NB4 (cell line): ENCODE results near the gene OSBP.

Experiments used
- DNase-seq: peaks from one replicate; pipeline ENCODE4 v3.0.0; 2010; ENCODE audit warnings: low read depth
- H3K4me3 ChIP-seq: one replicate; pipeline ENCODE4 v1.5.1; 2011; ENCODE audit warnings: mild to moderate bottlenecking, low read depth, low read length, moderate library complexity
- MYC ChIP-seq: IDR thresholded peaks from 2 replicates; pipeline ENCODE4 v1.6.1; 2011; ENCODE audit warnings: low read depth, low read length
- POLR2A ChIP-seq: IDR thresholded peaks from 2 replicates; pipeline ENCODE4 v1.6.1; 2011; ENCODE audit warnings: mild to moderate bottlenecking; ENCODE audit not compliant: insufficient read length; ENCODE audit errors: extremely low read depth
- TF ChIP-seq, protein P1 (sequence below): IDR thresholded peaks from one replicate; pipeline ENCODE4 v1.5.1; 2012; ENCODE audit warnings: low read depth, low read length
- TF ChIP-seq, protein P2 (sequence below): IDR thresholded peaks from 2 replicates; pipeline ENCODE4 v1.6.1; 2011; ENCODE audit warnings: low read depth, low read length

OSBP gene

DNA sequence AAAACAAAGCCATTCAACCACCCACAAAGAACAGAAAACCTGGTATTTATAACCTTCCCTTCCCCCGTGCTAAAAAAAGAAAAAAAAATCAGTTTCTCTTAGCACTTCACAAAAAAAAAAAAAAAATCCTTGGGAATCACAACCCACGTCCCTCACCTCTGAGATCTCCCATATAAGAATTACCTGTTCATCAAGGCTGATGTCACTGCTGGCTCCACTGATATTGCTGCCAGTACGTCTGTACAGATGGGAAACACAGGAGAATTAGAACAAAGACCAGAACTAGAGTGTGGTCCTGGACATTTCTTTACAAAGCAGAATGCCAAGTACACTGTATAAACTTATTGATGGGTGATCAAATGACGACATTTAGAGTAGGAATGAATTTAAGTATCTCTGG is 14.9 kb downstream of the OSBP start:
- TF ChIP-seq, protein P1, sequence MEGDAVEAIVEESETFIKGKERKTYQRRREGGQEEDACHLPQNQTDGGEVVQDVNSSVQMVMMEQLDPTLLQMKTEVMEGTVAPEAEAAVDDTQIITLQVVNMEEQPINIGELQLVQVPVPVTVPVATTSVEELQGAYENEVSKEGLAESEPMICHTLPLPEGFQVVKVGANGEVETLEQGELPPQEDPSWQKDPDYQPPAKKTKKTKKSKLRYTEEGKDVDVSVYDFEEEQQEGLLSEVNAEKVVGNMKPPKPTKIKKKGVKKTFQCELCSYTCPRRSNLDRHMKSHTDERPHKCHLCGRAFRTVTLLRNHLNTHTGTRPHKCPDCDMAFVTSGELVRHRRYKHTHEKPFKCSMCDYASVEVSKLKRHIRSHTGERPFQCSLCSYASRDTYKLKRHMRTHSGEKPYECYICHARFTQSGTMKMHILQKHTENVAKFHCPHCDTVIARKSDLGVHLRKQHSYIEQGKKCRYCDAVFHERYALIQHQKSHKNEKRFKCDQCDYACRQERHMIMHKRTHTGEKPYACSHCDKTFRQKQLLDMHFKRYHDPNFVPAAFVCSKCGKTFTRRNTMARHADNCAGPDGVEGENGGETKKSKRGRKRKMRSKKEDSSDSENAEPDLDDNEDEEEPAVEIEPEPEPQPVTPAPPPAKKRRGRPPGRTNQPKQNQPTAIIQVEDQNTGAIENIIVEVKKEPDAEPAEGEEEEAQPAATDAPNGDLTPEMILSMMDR, result no peak
- TF ChIP-seq MYC, result no peak
- no peak for TF ChIP-seq POLR2A
- TF ChIP-seq, protein P2, sequence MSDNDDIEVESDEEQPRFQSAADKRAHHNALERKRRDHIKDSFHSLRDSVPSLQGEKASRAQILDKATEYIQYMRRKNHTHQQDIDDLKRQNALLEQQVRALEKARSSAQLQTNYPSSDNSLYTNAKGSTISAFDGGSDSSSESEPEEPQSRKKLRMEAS, result no peak
- DNase-seq, result no peak
- no peak overlapping the region for H3K4me3 ChIP-seq

DNA sequence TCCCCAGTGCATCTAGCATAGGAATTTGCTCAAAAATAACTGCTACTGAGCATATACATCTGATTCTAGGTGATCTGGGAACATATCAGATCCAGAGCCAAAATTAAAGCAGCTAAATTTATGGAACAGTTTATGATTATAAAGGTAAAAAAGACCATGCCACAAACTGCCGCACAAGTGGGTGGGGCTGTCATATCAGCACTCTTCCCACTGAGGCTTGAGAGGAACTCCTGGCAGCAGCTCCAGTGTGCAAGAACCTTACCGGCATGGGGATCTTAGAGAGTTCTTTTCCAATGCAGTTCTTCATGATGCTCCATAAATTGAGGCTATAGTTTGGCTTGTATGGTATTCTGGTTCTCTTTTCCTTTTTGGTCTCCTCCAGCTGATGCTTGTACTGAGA is 15.3 kb downstream of the OSBP start:
- TF ChIP-seq, protein P2, result no peak
- TF ChIP-seq MYC (no peak), POLR2A (no peak)
- TF ChIP-seq, protein P1, result no peak
- no peak for DNase-seq
- H3K4me3 ChIP-seq, result no peak overlapping the region

DNA sequence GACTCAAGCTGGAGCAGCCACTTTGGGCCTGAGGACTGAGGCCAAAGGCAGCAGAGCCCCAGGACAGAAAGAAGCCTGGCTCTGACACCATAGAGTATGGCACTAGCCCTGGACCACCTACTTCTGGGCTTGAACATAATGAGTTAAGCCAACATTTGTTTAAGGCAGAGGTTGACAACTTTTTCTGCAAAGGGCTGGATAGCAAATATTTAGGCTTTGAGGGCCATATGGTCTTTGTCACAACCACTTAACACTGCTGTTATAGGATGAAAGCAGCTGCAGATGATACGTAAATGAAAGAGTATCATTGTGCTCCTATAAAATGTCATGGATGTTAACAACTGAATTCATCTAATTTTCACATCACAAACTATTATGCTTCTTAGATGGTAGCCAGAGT is 16.6 kb downstream of the OSBP start:
- no peak overlapping the region for H3K4me3 ChIP-seq
- TF ChIP-seq MYC (no peak), POLR2A (no peak)
- TF ChIP-seq, protein P2, result no peak
- TF ChIP-seq, protein P1, result no peak
- no peak for DNase-seq

DNA sequence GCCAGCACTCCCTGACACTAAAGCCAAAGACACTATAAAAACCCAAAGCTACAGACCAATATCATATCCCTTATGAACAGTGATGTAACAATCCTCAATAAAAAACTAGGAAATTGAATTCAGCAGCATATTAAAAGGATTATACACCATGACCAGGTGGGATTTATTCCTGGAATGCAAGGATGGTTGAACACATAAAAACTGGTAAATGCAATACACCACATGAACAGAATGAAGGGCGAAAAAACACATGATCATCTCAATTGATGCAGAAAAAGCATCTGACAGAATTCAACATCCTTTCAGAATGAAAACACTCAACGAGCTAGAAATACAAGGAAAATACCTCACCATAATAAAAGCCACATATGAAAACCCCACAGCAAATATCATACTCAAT is 31.3 kb downstream of the OSBP start:
- no peak for DNase-seq
- no peak overlapping the region for H3K4me3 ChIP-seq
- no peak for TF ChIP-seq POLR2A
- TF ChIP-seq MYC, result no peak
- TF ChIP-seq, protein P2, result no peak
- TF ChIP-seq, protein P1, result no peak

DNA sequence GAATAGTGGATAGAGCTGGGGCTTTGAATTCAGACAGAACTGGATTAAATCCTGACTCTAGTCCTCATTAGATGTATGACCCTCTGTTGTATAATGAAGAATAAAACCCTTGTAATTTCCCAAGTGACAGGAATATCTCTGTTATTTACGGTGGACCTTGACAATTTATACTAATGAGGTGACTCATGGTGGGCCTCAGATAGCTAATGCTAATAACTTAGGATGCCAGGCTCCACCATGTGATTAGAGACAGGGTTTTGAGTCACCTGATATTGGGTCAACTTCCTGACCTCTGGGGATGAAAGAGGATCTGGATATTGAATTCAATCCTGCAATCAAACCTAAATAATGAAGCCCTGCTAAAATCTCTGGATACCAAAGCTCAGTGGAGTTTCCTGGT is 33.6 kb downstream of the OSBP start:
- DNase-seq, result no peak
- H3K4me3 ChIP-seq, result no peak overlapping the region
- TF ChIP-seq, protein P1, result no peak
- TF ChIP-seq POLR2A (no peak), MYC (no peak)
- TF ChIP-seq, protein P2, result no peak

DNA sequence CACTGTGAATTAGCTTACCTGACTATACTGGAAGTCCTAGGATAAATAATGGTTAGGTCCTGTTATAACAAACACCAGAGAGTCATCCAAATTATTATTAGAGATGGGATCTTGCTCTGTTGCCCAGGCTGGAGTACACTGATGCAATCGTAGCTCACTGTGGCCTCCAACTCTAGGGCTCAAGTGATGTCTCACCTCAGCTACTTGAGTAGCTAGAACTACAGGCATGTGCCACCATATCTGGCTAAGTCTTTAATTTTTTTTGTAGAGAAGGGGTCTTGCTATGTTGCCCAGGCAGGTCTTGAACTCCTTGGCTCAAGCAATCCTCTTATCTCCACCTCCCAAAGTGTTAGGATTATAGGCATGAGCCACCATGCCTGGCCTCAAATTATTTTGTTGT is 37.2 kb downstream of the OSBP start:
- DNase-seq, result no peak
- TF ChIP-seq, protein P1, result no peak
- TF ChIP-seq, protein P2, result no peak
- TF ChIP-seq POLR2A (no peak), MYC (no peak)

More for the DNA sequence above, 37.2 kb downstream of the OSBP start:
- no peak overlapping the region for H3K4me3 ChIP-seq
